Keratinocyte (primary cell): Measurements from ENCODE around the gene IGF1R. TPM values are rescaled to one million over a fixed set of nuclear protein-coding genes. Genes with fewer than 3 reads are reported as not detected.

Source experiments
- DNase-seq: peaks from one replicate; pipeline ENCODE4 v3.0.0-alpha.2; 2011; ENCODE audit warnings: low read depth, missing footprints, low spot score
- FAIRE-seq: peaks from 2 replicates; lab custom pipeline; 2011; peaks lifted over from hg19 to GRCh38; lab: Jason Lieb, UNC
- H2AFZ ChIP-seq: 2 replicates; pipeline ENCODE4 v1.6.0; 2012; ENCODE audit warnings: low read length, control low read depth, inconsistent platforms; ENCODE audit not compliant: control insufficient read depth
- H3K27ac ChIP-seq: 2 replicates; pipeline ENCODE4 v1.5.1; 2011; ENCODE audit warnings: low read length; ENCODE audit not compliant: control insufficient read depth, insufficient read depth
- H3K27me3 ChIP-seq: 3 replicates; pipeline ENCODE4 v1.6.0; 2011; ENCODE audit warnings: low read length; ENCODE audit not compliant: control insufficient read depth, insufficient read depth; ENCODE audit errors: extremely low read depth
- H3K36me3 ChIP-seq, 2 experiments: 2 replicates in 1 of 2; 3 replicates in 1 of 2; pipeline ENCODE4 v1.5.1; 2011; ENCODE audit warnings: low read length in 2 of 2, mild to moderate bottlenecking in 1 of 2; ENCODE audit not compliant: control insufficient read depth in 2 of 2, insufficient read depth in 2 of 2; ENCODE audit errors: extremely low read depth in 1 of 2
- H3K4me1 ChIP-seq: 3 replicates; pipeline ENCODE4 v1.5.1; 2011; ENCODE audit warnings: low read length; ENCODE audit not compliant: control insufficient read depth, insufficient read depth; ENCODE audit errors: extremely low read depth
- H3K4me2 ChIP-seq: 3 replicates; pipeline ENCODE4 v1.6.0; 2011; ENCODE audit warnings: low read depth, low read length; ENCODE audit not compliant: control insufficient read depth, insufficient read depth; ENCODE audit errors: extremely low read depth
- H3K4me3 ChIP-seq, 3 experiments: fragments of 200-600 bp in 1 of 3; sonication (generic) in 1 of 3; 2 replicates in 2 of 3; 3 replicates in 1 of 3; pipeline ENCODE4 v1.5.1; 2011 to 2016; ENCODE audit warnings: low read length in 3 of 3, mild to moderate bottlenecking in 3 of 3, control low read depth in 2 of 3, inconsistent platforms in 1 of 3, low read depth in 1 of 3, mixed read lengths in 1 of 3, mixed run types in 1 of 3, moderate library complexity in 1 of 3; ENCODE audit not compliant: control insufficient read depth in 2 of 3, insufficient read depth in 2 of 3; ENCODE audit errors: extremely low read depth in 1 of 3
- H3K79me2 ChIP-seq: 2 replicates; pipeline ENCODE4 v1.6.0; 2012; ENCODE audit warnings: low read length; ENCODE audit not compliant: control insufficient read depth, insufficient read depth
- H3K9ac ChIP-seq: 3 replicates; pipeline ENCODE4 v1.6.0; 2011; ENCODE audit warnings: low read length; ENCODE audit not compliant: control insufficient read depth, insufficient read depth; ENCODE audit errors: extremely low read depth
- H3K9me1 ChIP-seq: 3 replicates; pipeline ENCODE4 v1.6.0; 2011; ENCODE audit warnings: low read length; ENCODE audit not compliant: control insufficient read depth, insufficient read depth; ENCODE audit errors: extremely low read depth
- H3K9me3 ChIP-seq: 2 replicates; pipeline ENCODE4 v1.5.1; 2012; ENCODE audit warnings: low read depth, low read length; ENCODE audit not compliant: control insufficient read depth
- H4K20me1 ChIP-seq: 3 replicates; pipeline ENCODE4 v1.6.0; 2011; ENCODE audit warnings: low read length; ENCODE audit not compliant: control insufficient read depth, insufficient read depth; ENCODE audit errors: extremely low read depth
- EZH2 ChIP-seq: IDR thresholded peaks from one replicate; pipeline ENCODE4 v1.6.1; 2012; ENCODE audit warnings: inconsistent platforms, mild to moderate bottlenecking, low read length, moderate library complexity
- dilution Hi-C: fragments of 300-500 bp; cut with MboI; formaldehyde crosslinking; loops from one replicate; pipeline ENCODE4 v1.7.0; 2020; ENCODE audit warnings: low sequenced_read_pairs; ENCODE audit not compliant: extremely low pct_ligation_motif_present
- polyA plus RNA-seq, 5 experiments: library from polyadenylated mRNA; depleted of rRNA in 3 of 5; stranded (reverse) in 3 of 5; stranded (forward) in 1 of 5; unstranded in 1 of 5; fragments of >200 nt; gene quantifications; 1 replicate in 1 of 5; 2 replicates in 3 of 5; 3 replicates in 1 of 5; pipeline versions ENCODE4 v1.2.1 to v1.2.3, GENCODE V29; 2011 to 2012; ENCODE audit warnings: missing spikeins in 2 of 5, low read depth in 1 of 5, low replicate concordance in 1 of 5
- TF ChIP-seq, protein P1 (sequence below), 3 experiments: IDR thresholded peaks in 1 of 3; conservative IDR thresholded peaks in 1 of 3; optimal IDR thresholded peaks in 1 of 3; 2 replicates in 2 of 3; 3 replicates in 1 of 3; pipeline versions ENCODE3 to v1.5.1; 2011; ENCODE audit warnings: low read length in 3 of 3, mild to moderate bottlenecking in 3 of 3, moderate library complexity in 2 of 3, control low read depth in 1 of 3, inconsistent platforms in 1 of 3; ENCODE audit not compliant: insufficient read depth in 2 of 3; ENCODE audit errors: extremely low read depth in 1 of 3

Gene IGF1R
- polyA plus RNA-seq, 1 donor (not counting 4 experiments of a cell fraction or from before 2014, with no cell fraction given) = 14.5 TPM

DNA sequence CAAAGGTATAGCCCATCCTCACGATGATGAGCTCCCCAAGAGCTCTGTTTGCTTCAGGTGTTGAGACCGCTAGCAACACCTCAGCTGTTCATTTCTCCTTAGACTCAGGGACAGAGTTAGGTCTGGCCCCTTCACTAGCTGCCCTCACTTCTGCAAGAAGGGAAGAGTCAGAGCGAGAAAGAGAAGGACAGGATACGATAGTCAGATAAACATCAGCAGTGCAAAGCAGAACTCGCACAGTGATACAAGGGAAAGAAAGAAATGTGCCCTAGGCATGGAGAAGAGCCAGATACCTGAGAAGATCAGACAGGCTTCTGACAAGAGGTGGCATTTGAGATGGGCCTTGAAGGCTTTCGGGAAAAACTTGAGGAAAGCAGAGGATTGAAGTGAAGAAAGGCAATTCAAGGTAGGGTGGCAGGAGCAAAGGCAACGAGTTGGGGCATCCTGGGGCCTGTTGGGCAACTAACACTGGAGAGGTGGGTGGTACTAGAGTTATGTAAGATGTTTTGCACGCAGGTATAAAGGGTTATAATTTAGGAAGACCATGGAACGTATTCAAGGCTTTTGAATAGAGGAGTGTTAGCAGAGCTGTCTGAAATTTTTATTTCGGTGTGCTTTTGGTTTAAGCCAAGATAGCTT lies 253.2 kb downstream of the IGF1R start:
- no peak for DNase-seq
- H3K79me2 ChIP-seq = peaks cover 23% of the 10 kb centered on the region
- H3K4me3 ChIP-seq = peak overlapping the region in 2 of 3 experiments; percentile 29 to 51
- H3K27me3 ChIP-seq = no peaks in the 10 kb centered on the region
- FAIRE-seq = peak; percentile 5
- H3K27ac ChIP-seq = peak overlapping the region; percentile 97
- H3K9me3 ChIP-seq = no peaks in the 10 kb centered on the region
- no peaks in the 10 kb centered on the region for H4K20me1 ChIP-seq
- peaks cover 93% of the 10 kb centered on the region for H3K4me1 ChIP-seq
- peak overlapping the region; percentile 66 for H3K9ac ChIP-seq
- no peak overlapping the region for H2AFZ ChIP-seq
- H3K36me3 ChIP-seq = no peaks in the 10 kb centered on the region
- no peak for TF ChIP-seq EZH2
- TF ChIP-seq, protein P1, sequence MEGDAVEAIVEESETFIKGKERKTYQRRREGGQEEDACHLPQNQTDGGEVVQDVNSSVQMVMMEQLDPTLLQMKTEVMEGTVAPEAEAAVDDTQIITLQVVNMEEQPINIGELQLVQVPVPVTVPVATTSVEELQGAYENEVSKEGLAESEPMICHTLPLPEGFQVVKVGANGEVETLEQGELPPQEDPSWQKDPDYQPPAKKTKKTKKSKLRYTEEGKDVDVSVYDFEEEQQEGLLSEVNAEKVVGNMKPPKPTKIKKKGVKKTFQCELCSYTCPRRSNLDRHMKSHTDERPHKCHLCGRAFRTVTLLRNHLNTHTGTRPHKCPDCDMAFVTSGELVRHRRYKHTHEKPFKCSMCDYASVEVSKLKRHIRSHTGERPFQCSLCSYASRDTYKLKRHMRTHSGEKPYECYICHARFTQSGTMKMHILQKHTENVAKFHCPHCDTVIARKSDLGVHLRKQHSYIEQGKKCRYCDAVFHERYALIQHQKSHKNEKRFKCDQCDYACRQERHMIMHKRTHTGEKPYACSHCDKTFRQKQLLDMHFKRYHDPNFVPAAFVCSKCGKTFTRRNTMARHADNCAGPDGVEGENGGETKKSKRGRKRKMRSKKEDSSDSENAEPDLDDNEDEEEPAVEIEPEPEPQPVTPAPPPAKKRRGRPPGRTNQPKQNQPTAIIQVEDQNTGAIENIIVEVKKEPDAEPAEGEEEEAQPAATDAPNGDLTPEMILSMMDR (optimal IDR thresholded peaks at IDR 0.05 in 1 of 3, IDR thresholded peaks at IDR 0.05 in 1 of 3, conservative IDR thresholded peaks at IDR 0.05 in 1 of 3; ENCODE audit: extremely low read depth in 1 of 3, insufficient read depth in 2 of 3, low read length in 3 of 3) = no peak
- H3K9me1 ChIP-seq = no peaks in the 10 kb centered on the region
- peak overlapping the region; percentile 70 for H3K4me2 ChIP-seq
- dilution Hi-C loops = no loop called here

GRCh38 chr15:98902931-98903330 lies 254.6 kb downstream of the IGF1R start:
- H3K36me3 ChIP-seq = peaks cover 2% of the 10 kb centered on the region in 2 experiments
- H3K9ac ChIP-seq = peak overlapping the region; percentile 73
- peaks cover 33% of the 10 kb centered on the region for H3K79me2 ChIP-seq
- no peak for FAIRE-seq
- H3K4me2 ChIP-seq = peak overlapping the region; percentile 76
- peak overlapping the region; percentile 97 for H3K27ac ChIP-seq
- no peaks in the 10 kb centered on the region for H3K9me3 ChIP-seq
- H3K4me1 ChIP-seq = peaks cover 92% of the 10 kb centered on the region
- no peaks in the 10 kb centered on the region for H3K9me1 ChIP-seq
- no peak overlapping the region for H2AFZ ChIP-seq
- no peaks in the 10 kb centered on the region for H3K27me3 ChIP-seq
- H3K4me3 ChIP-seq = peak overlapping the region in 2 of 3 experiments; percentile 4 to 24
- dilution Hi-C loops = no loop called here
- DNase-seq = no peak
- no peaks in the 10 kb centered on the region for H4K20me1 ChIP-seq
- TF ChIP-seq, protein P1 (optimal IDR thresholded peaks at IDR 0.05 in 1 of 3, IDR thresholded peaks at IDR 0.05 in 1 of 3, conservative IDR thresholded peaks at IDR 0.05 in 1 of 3; ENCODE audit: extremely low read depth in 1 of 3, insufficient read depth in 2 of 3, low read length in 3 of 3) = no peak
